ENCODE data around the gene LCK.

The LCK gene

GRCh38 chr1:32286763-32287162 lies 35.7 kb downstream of the LCK start:
- H2BK12ac ChIP-seq (ENCODE audit: low read length in 2 of 2), result no peak overlapping the region
- no peak overlapping the region for H2AFZ ChIP-seq (ENCODE audit: low read depth, low read length)
- no peaks in the 10 kb centered on the region for H3K27me3 ChIP-seq (ENCODE audit: control insufficient read depth in 1 of 2, insufficient read depth in 1 of 2, low read length in 2 of 2)
- no peak overlapping the region for H2BK15ac ChIP-seq (ENCODE audit: low read depth, poor library complexity, severe bottlenecking)
- H3K18ac ChIP-seq (ENCODE audit: low read depth in 1 of 2, low read length in 2 of 2), result no peak overlapping the region
- H3K79me1 ChIP-seq (replicated peaks; ENCODE audit: low read length, poor library complexity, severe bottlenecking), result no peaks in the 10 kb centered on the region
- no peak for DNase-seq
- H4K91ac ChIP-seq (ENCODE audit: low read length), result no peak overlapping the region
- no peak overlapping the region for H2BK120ac ChIP-seq (ENCODE audit: low read depth, low read length)
- H2BK5ac ChIP-seq (ENCODE audit: low read depth, low read length, poor library complexity, severe bottlenecking), result no peak overlapping the region
- no peaks in the 10 kb centered on the region for H3K36me3 ChIP-seq (ENCODE audit: control insufficient read depth in 1 of 2, insufficient read depth in 2 of 2, low read depth in 1 of 2, low read length in 2 of 2)
- H3K14ac ChIP-seq (ENCODE audit: low read length in 2 of 2), result no peak overlapping the region
- H3K4me2 ChIP-seq (ENCODE audit: low read length, poor library complexity, severe bottlenecking), result no peak overlapping the region
- no peak overlapping the region for H3K9ac ChIP-seq (ENCODE audit: low read length)
- no peak overlapping the region for H4K8ac ChIP-seq (ENCODE audit: low read length)
- WGBS, result 99% methylated on average over 2 of the region's 4 CpGs
- no peak overlapping the region for H3K23ac ChIP-seq (ENCODE audit: low read length in 2 of 2)
- no peak overlapping the region for H3K4me3 ChIP-seq (ENCODE audit: insufficient read depth in 1 of 2, low read depth in 1 of 2, low read length in 2 of 2)
- no peak overlapping the region for H2AK5ac ChIP-seq (ENCODE audit: low read length, severe bottlenecking)
- H3K4ac ChIP-seq (ENCODE audit: low read depth in 1 of 2, low read length in 2 of 2), result no peak overlapping the region
- H3K27ac ChIP-seq (ENCODE audit: low read length, poor library complexity, severe bottlenecking), result no peak overlapping the region
- H3K4me1 ChIP-seq (ENCODE audit: control insufficient read depth, insufficient read depth, low read depth, low read length), result no peaks in the 10 kb centered on the region
- no peaks in the 10 kb centered on the region for H3K9me3 ChIP-seq (ENCODE audit: control insufficient read depth, low read length)

DNA sequence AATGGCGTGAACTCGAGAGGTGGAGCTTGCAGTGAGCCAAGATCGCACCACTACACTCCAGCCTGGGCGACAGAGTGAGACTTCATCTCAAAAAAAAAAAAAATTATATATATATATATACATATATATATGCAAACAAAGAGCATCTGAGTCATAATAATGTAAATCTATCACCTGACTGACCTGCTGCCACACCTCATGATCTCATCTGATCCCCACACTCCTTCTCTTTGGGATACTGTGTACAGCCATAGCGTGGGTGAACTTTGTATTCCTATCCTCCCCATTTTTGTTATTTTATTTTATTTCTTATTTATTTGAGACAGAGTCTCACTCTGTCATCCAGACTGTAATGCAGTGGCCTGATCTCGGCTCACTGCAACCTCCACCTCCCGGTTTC lies 38.2 kb downstream of the LCK start:
- Histone ChIP-seq H2AK5ac (ENCODE audit: low read length, severe bottlenecking) (no peak overlapping the region), H2BK5ac (ENCODE audit: low read depth, low read length, poor library complexity, severe bottlenecking) (no peak overlapping the region), H3K9ac (ENCODE audit: low read length) (no peak overlapping the region), H2BK12ac (ENCODE audit: low read length in 2 of 2) (no peak overlapping the region), H3K4me1 (ENCODE audit: control insufficient read depth, insufficient read depth, low read depth, low read length) (peaks cover 5% of the 10 kb centered on the region), H3K18ac (ENCODE audit: low read depth in 1 of 2, low read length in 2 of 2) (no peak overlapping the region), H3K23ac (ENCODE audit: low read length in 2 of 2) (no peak overlapping the region), H2AFZ (ENCODE audit: low read depth, low read length) (no peak overlapping the region), H3K36me3 (ENCODE audit: control insufficient read depth in 1 of 2, insufficient read depth in 2 of 2, low read depth in 1 of 2, low read length in 2 of 2) (no peaks in the 10 kb centered on the region), H3K27ac (ENCODE audit: low read length, poor library complexity, severe bottlenecking) (no peak overlapping the region), H4K91ac (ENCODE audit: low read length) (no peak overlapping the region), H3K27me3 (ENCODE audit: control insufficient read depth in 1 of 2, insufficient read depth in 1 of 2, low read length in 2 of 2) (no peaks in the 10 kb centered on the region), H2BK120ac (ENCODE audit: low read depth, low read length) (no peak overlapping the region), H3K4me2 (ENCODE audit: low read length, poor library complexity, severe bottlenecking) (no peak overlapping the region), H2BK15ac (ENCODE audit: low read depth, poor library complexity, severe bottlenecking) (no peak overlapping the region), H3K14ac (ENCODE audit: low read length in 2 of 2) (no peak overlapping the region), H3K4me3 (ENCODE audit: insufficient read depth in 1 of 2, low read depth in 1 of 2, low read length in 2 of 2) (no peak overlapping the region), H3K79me1 (replicated peaks; ENCODE audit: low read length, poor library complexity, severe bottlenecking) (peaks cover 1% of the 10 kb centered on the region), H3K4ac (ENCODE audit: low read depth in 1 of 2, low read length in 2 of 2) (no peak overlapping the region), H3K9me3 (ENCODE audit: control insufficient read depth, low read length) (no peaks in the 10 kb centered on the region), H4K8ac (ENCODE audit: low read length) (no peak overlapping the region)
- no peak for DNase-seq
- WGBS, result 99% methylated on average over 2 of the region's 7 CpGs

GRCh38 chr1:32291145-32291707 lies 40.2 kb downstream of the LCK start:
- Histone ChIP-seq H3K27ac (ENCODE audit: low read length, poor library complexity, severe bottlenecking) (peak overlapping the region; percentile 58), H3K36me3 (ENCODE audit: control insufficient read depth in 1 of 2, insufficient read depth in 2 of 2, low read depth in 1 of 2, low read length in 2 of 2) (peaks cover 0 to 3% of the 10 kb centered on the region in 2 experiments), H3K9me3 (ENCODE audit: control insufficient read depth, low read length) (no peaks in the 10 kb centered on the region), H2BK120ac (ENCODE audit: low read depth, low read length) (no peak overlapping the region), H4K91ac (ENCODE audit: low read length) (no peak overlapping the region), H2BK15ac (ENCODE audit: low read depth, poor library complexity, severe bottlenecking) (no peak overlapping the region), H2BK12ac (ENCODE audit: low read length in 2 of 2) (peak overlapping the region in 1 of 2 experiments; percentile 3), H3K14ac (ENCODE audit: low read length in 2 of 2) (no peak overlapping the region), H3K4me3 (ENCODE audit: insufficient read depth in 1 of 2, low read depth in 1 of 2, low read length in 2 of 2) (peak overlapping the region in 1 of 2 experiments; percentile 94), H3K9ac (ENCODE audit: low read length) (peak overlapping the region; percentile 87), H2BK5ac (ENCODE audit: low read depth, low read length, poor library complexity, severe bottlenecking) (peak overlapping the region; percentile 10), H3K27me3 (ENCODE audit: control insufficient read depth in 1 of 2, insufficient read depth in 1 of 2, low read length in 2 of 2) (no peaks in the 10 kb centered on the region), H3K4me2 (ENCODE audit: low read length, poor library complexity, severe bottlenecking) (peak overlapping the region; percentile 26), H3K4me1 (ENCODE audit: control insufficient read depth, insufficient read depth, low read depth, low read length) (peaks cover 7% of the 10 kb centered on the region), H3K4ac (ENCODE audit: low read depth in 1 of 2, low read length in 2 of 2) (peak overlapping the region in 1 of 2 experiments; percentile 6), H4K8ac (ENCODE audit: low read length) (no peak overlapping the region), H2AK5ac (ENCODE audit: low read length, severe bottlenecking) (peak overlapping the region; percentile 53), H3K23ac (ENCODE audit: low read length in 2 of 2) (no peak overlapping the region), H3K79me1 (replicated peaks; ENCODE audit: low read length, poor library complexity, severe bottlenecking) (peaks cover 2% of the 10 kb centered on the region), H2AFZ (ENCODE audit: low read depth, low read length) (no peak overlapping the region), H3K18ac (ENCODE audit: low read depth in 1 of 2, low read length in 2 of 2) (no peak overlapping the region)
- 77% methylated on average over 8 of the region's 10 CpGs for WGBS
- peak; percentile 45 for DNase-seq

DNA sequence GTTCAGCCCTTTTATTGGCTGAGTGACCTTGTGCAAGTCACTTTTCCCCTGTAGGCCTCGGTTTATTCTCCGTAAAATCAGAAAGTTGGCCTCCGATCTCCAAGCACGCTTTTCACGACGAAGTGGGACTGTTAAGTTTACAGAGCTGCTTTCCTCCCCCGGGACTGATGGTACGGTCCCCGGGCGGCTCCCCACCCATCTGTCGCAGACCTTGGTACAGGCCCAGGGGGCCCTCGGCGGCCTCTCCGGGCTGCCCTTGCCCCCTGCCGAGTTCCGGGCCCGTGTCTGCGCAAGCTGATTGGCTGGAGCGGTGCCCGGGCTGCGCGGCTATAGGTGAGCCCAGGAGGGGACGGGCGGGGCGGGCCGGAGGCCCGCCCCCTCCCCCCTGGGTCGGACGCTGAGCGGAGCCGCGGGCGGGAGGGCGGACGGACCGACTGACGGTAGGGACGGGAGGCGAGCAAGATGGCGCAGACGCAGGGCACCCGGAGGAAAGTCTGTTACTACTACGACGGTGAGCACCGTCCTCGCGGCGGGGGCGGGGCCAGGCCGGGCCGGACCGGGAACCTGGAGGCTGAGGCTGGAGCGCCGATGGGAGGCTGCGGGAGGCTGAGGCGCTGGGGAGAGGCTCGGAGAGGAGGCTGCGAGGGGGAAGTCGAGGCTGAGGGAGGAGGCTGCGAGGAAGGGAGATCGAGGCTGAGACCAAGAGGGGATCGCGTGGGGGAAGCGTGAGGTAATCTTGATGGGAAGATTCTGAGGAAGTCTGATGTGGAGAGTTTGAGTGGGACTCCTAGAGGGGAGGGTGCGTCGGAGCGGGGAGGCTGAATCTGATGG lies 40.9 kb downstream of the LCK start, which contains the start of gene HDAC1:
Gene HDAC1 (plus strand): TSS at position 376 of the 831 bp plus-strand sequence. CDS start 87 bp downstream, at position 463.
- Histone ChIP-seq H3K4me1 (ENCODE audit: control insufficient read depth, insufficient read depth, low read depth, low read length) (peaks cover 7% of the 10 kb centered on the region), H2BK15ac (ENCODE audit: low read depth, poor library complexity, severe bottlenecking) (peak within 1 kb of the TSS; percentile 77), H3K9ac (ENCODE audit: low read length) (peak within 1 kb of the TSS; percentile 87), H2BK12ac (ENCODE audit: low read length in 2 of 2) (peak within 1 kb of the TSS; percentile 3 to 46), H3K79me1 (replicated peaks; ENCODE audit: low read length, poor library complexity, severe bottlenecking) (peaks cover 2% of the 10 kb centered on the region), H2BK5ac (ENCODE audit: low read depth, low read length, poor library complexity, severe bottlenecking) (peak within 1 kb of the TSS; percentile 71), H2AK5ac (ENCODE audit: low read length, severe bottlenecking) (peak within 1 kb of the TSS; percentile 53), H4K91ac (ENCODE audit: low read length) (peak within 1 kb of the TSS; percentile 95), H3K27me3 (ENCODE audit: control insufficient read depth in 1 of 2, insufficient read depth in 1 of 2, low read length in 2 of 2) (no peaks in the 10 kb centered on the region), H3K23ac (ENCODE audit: low read length in 2 of 2) (no peak within 1 kb of the TSS), H3K36me3 (ENCODE audit: control insufficient read depth in 1 of 2, insufficient read depth in 2 of 2, low read depth in 1 of 2, low read length in 2 of 2) (peaks cover 0 to 3% of the 10 kb centered on the region in 2 experiments), H2AFZ (ENCODE audit: low read depth, low read length) (peak within 1 kb of the TSS; percentile 58), H3K4me2 (ENCODE audit: low read length, poor library complexity, severe bottlenecking) (peak within 1 kb of the TSS; percentile 67), H3K4me3 (ENCODE audit: insufficient read depth in 1 of 2, low read depth in 1 of 2, low read length in 2 of 2) (peak within 1 kb of the TSS; percentile 78 to 94), H3K4ac (ENCODE audit: low read depth in 1 of 2, low read length in 2 of 2) (peak within 1 kb of the TSS; percentile 40 to 96), H3K27ac (ENCODE audit: low read length, poor library complexity, severe bottlenecking) (peak within 1 kb of the TSS; percentile 64), H3K9me3 (ENCODE audit: control insufficient read depth, low read length) (no peaks in the 10 kb centered on the region), H4K8ac (ENCODE audit: low read length) (peak within 1 kb of the TSS; percentile 97), H2BK120ac (ENCODE audit: low read depth, low read length) (peak within 1 kb of the TSS; percentile 96), H3K14ac (ENCODE audit: low read length in 2 of 2) (peak within 1 kb of the TSS in 1 of 2 experiments; percentile 23), H3K18ac (ENCODE audit: low read depth in 1 of 2, low read length in 2 of 2) (peak within 1 kb of the TSS; percentile 69 to 99)
- peak; percentile 95 for DNase-seq
- 1% methylated on average over 61 of the region's 67 CpGs for WGBS

All from mesenchymal stem cell (in vitro differentiated cells and primary cell).